ENCODE measurements around the gene GGCX. TPM values are rescaled to one million over a fixed set of nuclear protein-coding genes. Genes with fewer than 3 reads are reported as not detected.
"Not testable (repeated sequence)": the region's sequence is repeated elsewhere in the genome, so short reads cannot be mapped to it uniquely, and the experiment has no call there.

GGCX gene
- total and polyA plus RNA-seq, 2 of the 4 experiments (the other 2 are of a cell fraction) = 35.0 to 39.4 TPM

DNA sequence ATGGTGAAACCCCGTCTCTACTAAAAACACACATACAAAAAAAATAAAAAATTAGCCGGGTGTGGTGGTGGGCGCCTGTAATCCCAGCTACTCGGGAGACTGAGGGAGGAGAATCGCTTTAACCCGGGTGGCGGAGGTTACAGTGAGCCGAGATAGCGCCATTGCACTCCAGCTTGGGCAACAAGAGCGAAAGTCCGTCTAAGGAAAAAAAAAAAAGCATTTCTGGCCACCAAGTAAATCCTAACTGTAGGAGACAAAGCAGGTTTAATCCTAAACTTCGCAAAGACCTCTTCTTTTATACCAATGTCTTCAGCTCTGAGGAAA is 928 bp downstream of the GGCX start:
- H3K4me1 ChIP-seq (ENCODE audit: control insufficient read depth, insufficient read depth, low read length); in situ Hi-C loops (cut with MboI; ENCODE audit: low sequenced_read_pairs); H3K18ac ChIP-seq (ENCODE audit: low read depth, low read length); H2BK5ac ChIP-seq (ENCODE audit: low read depth, low read length, poor library complexity, severe bottlenecking); H2BK120ac ChIP-seq (ENCODE audit: low read depth, low read length); dilution Hi-C loops (cut with HindIII; ENCODE audit: low sequenced_read_pairs, unreplicated experiment); H2BK20ac ChIP-seq (ENCODE audit: low read depth, low read length); H4K20me1 ChIP-seq (ENCODE audit: insufficient read depth, low read length); H3K9me3 ChIP-seq (ENCODE audit: control insufficient read depth, insufficient read depth, low read length); DNase-seq; BruUV-seq (replicated peaks); ATAC-seq (ENCODE audit: low read depth); H2AFZ ChIP-seq (replicated peaks; ENCODE audit: low read length, poor library complexity); H2BK15ac ChIP-seq (ENCODE audit: low read depth, low read length); H4K5ac ChIP-seq (ENCODE audit: low read depth, low read length); H4K91ac ChIP-seq (ENCODE audit: insufficient read depth, low read depth, low read length); H4K8ac ChIP-seq (ENCODE audit: low read depth in 2 of 2, low read length in 2 of 2); CTCF ChIA-PET; H3K27me3 ChIP-seq (ENCODE audit: control insufficient read depth, insufficient read depth, low read length); H2AK9ac ChIP-seq (replicated peaks; ENCODE audit: low read depth, low read length, poor library complexity); H3K9me1 ChIP-seq (ENCODE audit: insufficient read depth, low read length): not testable (repeated sequence)
- H3K9ac ChIP-seq (ENCODE audit: low read depth, low read length) = peak overlapping the region; percentile 82
- peaks cover 10% of the 10 kb centered on the region for H3K36me3 ChIP-seq (ENCODE audit: control insufficient read depth, insufficient read depth, low read length)
- peak overlapping the region; percentile 54; the same call in 1 of the 2 replicates for H3K56ac ChIP-seq (ENCODE audit: extremely low read depth, insufficient read depth, low read length)
- H3K23ac ChIP-seq (ENCODE audit: low read depth, low read length) = peak overlapping the region; percentile 90; the same call in 1 of the 2 replicates
- peaks cover 19 to 48% of the 10 kb centered on the region in 2 experiments for H3K79me1 ChIP-seq (ENCODE audit: low read depth in 1 of 2, low read length in 2 of 2)
- POLR2A ChIA-PET (ENCODE audit: unreplicated experiment) = interaction anchor here (0.6 kb wide), 1 partner anchor 36 kb away, joined by 3 read pairs; no protein-coding TSS in a partner anchor
- peak overlapping the region; percentile 52; the same call in 1 of the 2 replicates for H3K14ac ChIP-seq (replicated peaks; ENCODE audit: low read depth, low read length)
- H2AK5ac ChIP-seq (ENCODE audit: low read depth, low read length) = peak overlapping the region; percentile 63
- H3K4me3 ChIP-seq (ENCODE audit: insufficient read depth, low read depth, low read length) = peak overlapping the region; percentile 65
- WGBS, 2 experiments (ENCODE audit: extremely low coverage in 2 of 2, insufficient read length in 1 of 2) = no CpG with 5 or more reads among the region's 12 CpGs
- H3K4ac ChIP-seq (ENCODE audit: low read depth, low read length) = peak overlapping the region; percentile 80; the same call in 1 of the 2 replicates
- H3K27ac ChIP-seq (ENCODE audit: insufficient read depth, low read length) = peak overlapping the region; percentile 67; the same call in 1 of the 2 replicates
- intact Hi-C loops (cut with micrococcal nuclease) = loop anchor here (2.0 to 5.0 kb wide), 2 partner anchors 24 to 42 kb away; partner anchors contain the start of genes TMEM150A and VAMP5
- H3K4me2 ChIP-seq (ENCODE audit: low read depth, low read length) = peak overlapping the region; percentile 95

All from IMR-90 (cell line).